Common myeloid progenitor, CD34-positive (primary cell): ENCODE measurements around the gene EBF4. TPM values are rescaled to one million over a fixed set of nuclear protein-coding genes. Genes with fewer than 3 reads are reported as not detected.

Experiments used
- CTCF ChIA-PET: fragments of 350-600 bp; sonication (Branson Sonifier 250); formaldehyde crosslinking; loops from one replicate; lab custom pipeline; 2021; ENCODE audit warnings: antibody characterized with exemption; lab: Charles Lee
- POLR2A ChIA-PET: fragments of 350-600 bp; sonication (Branson Sonifier 250); formaldehyde crosslinking; loops from one replicate; lab custom pipeline; 2021; ENCODE audit warnings: antibody characterized with exemption; lab: Charles Lee
- DNase-seq, 3 donors: peaks; one replicate each; pipeline versions ENCODE4 v3.0.0 to v3.0.0-alpha.2; 2013
- H3K27ac ChIP-seq, 2 experiments: 1 replicate in 1 of 2; 2 replicates in 1 of 2; pipeline ENCODE4 v1.7.0; 2013; ENCODE audit warnings: inconsistent platforms in 2 of 2, low read length in 2 of 2, mild to moderate bottlenecking in 2 of 2, low read depth in 1 of 2, moderate library complexity in 1 of 2; ENCODE audit not compliant: severe bottlenecking in 2 of 2, insufficient read depth in 1 of 2, poor library complexity in 1 of 2
- H3K27me3 ChIP-seq, 5 experiments: replicated peaks in 2 of 5; 1 replicate in 3 of 5; 2 replicates in 2 of 5; pipeline versions ENCODE4 v1.6.1 to v1.7.0; 2013; ENCODE audit warnings: low read length in 4 of 5, mild to moderate bottlenecking in 2 of 5, moderate library complexity in 2 of 5, inconsistent platforms in 1 of 5; ENCODE audit not compliant: insufficient read depth in 5 of 5, control insufficient read depth in 4 of 5
- H3K36me3 ChIP-seq, 4 experiments: 1 replicate in 2 of 4; 2 replicates in 2 of 4; pipeline versions ENCODE4 v1.6.1 to v1.7.0; 2013; ENCODE audit warnings: low read length in 3 of 4, control low read depth in 1 of 4, mild to moderate bottlenecking in 1 of 4; ENCODE audit not compliant: control insufficient read depth in 4 of 4, insufficient read depth in 4 of 4
- H3K4me1 ChIP-seq, 4 experiments: 1 replicate in 3 of 4; 2 replicates in 1 of 4; pipeline versions ENCODE4 v1.6.1 to v1.7.1; 2013; ENCODE audit warnings: low read length in 3 of 4, mild to moderate bottlenecking in 3 of 4, control low read depth in 1 of 4, inconsistent platforms in 1 of 4, moderate library complexity in 1 of 4; ENCODE audit not compliant: control insufficient read depth in 4 of 4, insufficient read depth in 4 of 4; ENCODE audit errors: control extremely low read depth in 1 of 4
- H3K4me3 ChIP-seq, 7 experiments: 1 replicate in 4 of 7; 2 replicates in 3 of 7; pipeline versions ENCODE4 v1.5.1 to v1.7.0; 2013; ENCODE audit warnings: mild to moderate bottlenecking in 7 of 7, low read length in 6 of 7, moderate library complexity in 6 of 7, inconsistent platforms in 2 of 7, low read depth in 2 of 7, control low read depth in 1 of 7; ENCODE audit not compliant: insufficient read depth in 4 of 7, control insufficient read depth in 1 of 7; ENCODE audit errors: extremely low read depth in 1 of 7
- H3K9me3 ChIP-seq, 5 experiments: 1 replicate in 4 of 5; 2 replicates in 1 of 5; pipeline versions ENCODE4 v1.6.1 to v1.7.1; 2013; ENCODE audit warnings: low read length in 4 of 5, mild to moderate bottlenecking in 2 of 5, inconsistent platforms in 1 of 5, low read depth in 1 of 5, moderate library complexity in 1 of 5; ENCODE audit not compliant: control insufficient read depth in 4 of 5, insufficient read depth in 2 of 5; ENCODE audit errors: control extremely low read depth in 1 of 5
- WGBS: methylation state at CpG from one replicate; pipeline ENCODE4 v1.1.5; 2013; ENCODE audit not compliant: insufficient coverage; 5-methylcytosine and 5-hydroxymethylcytosine counted together
- polyA plus RNA-seq: library from polyadenylated mRNA; unstranded; fragments of 120-200 nt; gene quantifications from one replicate; pipeline ENCODE4 v1.2.1, GENCODE V29; 2013

Gene EBF4, protein sequence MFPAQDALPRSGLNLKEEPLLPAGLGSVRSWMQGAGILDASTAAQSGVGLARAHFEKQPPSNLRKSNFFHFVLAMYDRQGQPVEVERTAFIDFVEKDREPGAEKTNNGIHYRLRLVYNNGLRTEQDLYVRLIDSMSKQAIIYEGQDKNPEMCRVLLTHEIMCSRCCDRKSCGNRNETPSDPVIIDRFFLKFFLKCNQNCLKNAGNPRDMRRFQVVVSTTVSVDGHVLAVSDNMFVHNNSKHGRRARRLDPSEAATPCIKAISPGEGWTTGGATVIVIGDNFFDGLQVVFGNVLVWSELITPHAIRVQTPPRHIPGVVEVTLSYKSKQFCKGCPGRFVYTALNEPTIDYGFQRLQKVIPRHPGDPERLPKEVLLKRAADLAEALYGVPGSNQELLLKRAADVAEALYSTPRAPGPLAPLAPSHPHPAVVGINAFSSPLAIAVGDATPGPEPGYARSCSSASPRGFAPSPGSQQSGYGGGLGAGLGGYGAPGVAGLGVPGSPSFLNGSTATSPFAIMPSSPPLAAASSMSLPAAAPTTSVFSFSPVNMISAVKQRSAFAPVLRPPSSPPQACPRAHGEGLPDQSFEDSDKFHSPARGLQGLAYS
- polyA plus RNA-seq: 4.3 TPM

GRCh38 chr20:2692036-2692885, at the start of gene EBF4:
Gene EBF4 (plus strand): TSS chr20:2692780. CDS start chr20:2693646, 866 bp downstream.
- peaks cover 0 to 60% (median 24%) of the 10 kb centered on the region in 5 experiments for H3K27me3 ChIP-seq
- peaks cover 4 to 41% (median 24%) of the 10 kb centered on the region in 4 experiments for H3K4me1 ChIP-seq
- POLR2A ChIA-PET: interaction anchor here (0.5 to 1.7 kb wide), 3 partner anchors 9 to 72 kb away, joined by 3 to 9 read pairs (median 3); no protein-coding TSS in a partner anchor
- DNase-seq: peak in 2 of 3 donors; percentile 41 to 53
- CTCF ChIA-PET: interaction anchor here (0.9 to 4.4 kb wide), 3 partner anchors 9 to 51 kb away, joined by 3 to 24 read pairs (median 3); no protein-coding TSS in a partner anchor
- peak within 1 kb of the TSS in 6 of 7 experiments; percentile 26 to 63 (median 48) for H3K4me3 ChIP-seq
- WGBS: 9% methylated on average over 56 of the region's 106 CpGs
- H3K36me3 ChIP-seq: no peaks in the 10 kb centered on the region
- H3K9me3 ChIP-seq: no peaks in the 10 kb centered on the region
- H3K27ac ChIP-seq: no peak within 1 kb of the TSS

DNA sequence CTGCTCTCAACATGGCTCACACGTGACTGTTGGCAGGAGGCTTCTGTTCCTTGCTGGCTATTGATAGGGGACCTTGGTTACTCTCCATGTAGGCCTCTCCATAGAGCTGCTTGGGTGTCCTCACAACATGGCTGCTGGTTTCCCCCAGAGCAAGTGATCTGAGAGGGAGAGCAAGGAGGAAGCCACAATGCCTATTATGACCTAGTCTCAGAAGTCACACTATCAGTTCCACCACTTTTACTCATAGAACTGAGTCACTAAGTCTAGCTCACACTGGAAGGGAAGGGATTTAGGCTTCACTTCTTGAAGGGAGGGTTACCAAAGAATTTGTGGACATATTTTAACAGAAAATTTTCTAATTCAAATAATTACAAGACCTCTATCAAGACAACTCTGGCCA, 48.9 kb upstream of the EBF4 start:
- no peak for DNase-seq
- Histone ChIP-seq H3K9me3 (no peaks in the 10 kb centered on the region), H3K27ac (no peak overlapping the region), H3K4me3 (no peak overlapping the region), H3K36me3 (no peaks in the 10 kb centered on the region), H3K27me3 (no peaks in the 10 kb centered on the region), H3K4me1 (no peaks in the 10 kb centered on the region)
- ChIA-PET POLR2A (no interaction called here), CTCF (interaction anchor here (0.6 to 1.3 kb wide), 3 partner anchors 112 to 164 kb away, joined by 3 to 4 read pairs (median 3); no protein-coding TSS in a partner anchor)
- 100% methylated on average over 1 of the region's 1 CpG for WGBS

- Histone ChIP-seq H3K36me3 (peaks cover 17 to 38% (median 28%) of the 10 kb centered on the region in 4 experiments), H3K27ac (peak within 1 kb of the TSS; percentile 56 to 88), H3K4me3 (peak within 1 kb of the TSS; percentile 86 to 99 (median 91)), H3K9me3 (no peaks in the 10 kb centered on the region), H3K27me3 (no peaks in the 10 kb centered on the region), H3K4me1 (peaks cover 10 to 35% (median 27%) of the 10 kb centered on the region in 4 experiments)
- peak; percentile 92 to 96 (median 96) for DNase-seq
- ChIA-PET CTCF (interaction anchor here (0.7 to 1.7 kb wide), 5 partner anchors 11 to 130 kb away, joined by 3 to 10 read pairs (median 4); partner anchors contain the start of gene IDH3B), POLR2A (interaction anchor here (0.6 to 2.1 kb wide), 3 partner anchors 11 to 207 kb away, joined by 3 to 23 read pairs (median 3); partner anchors contain the start of gene IDH3B)
- 0% methylated on average over 67 of the region's 101 CpGs for WGBS
These were observed 40.5 kb upstream of the EBF4 start, which contains the start of gene NOP56 for GRCh38 chr20:2651772-2652723. Gene NOP56 (plus strand): TSS chr20:2652632. CDS start chr20:2652661, 29 bp downstream.

DNA sequence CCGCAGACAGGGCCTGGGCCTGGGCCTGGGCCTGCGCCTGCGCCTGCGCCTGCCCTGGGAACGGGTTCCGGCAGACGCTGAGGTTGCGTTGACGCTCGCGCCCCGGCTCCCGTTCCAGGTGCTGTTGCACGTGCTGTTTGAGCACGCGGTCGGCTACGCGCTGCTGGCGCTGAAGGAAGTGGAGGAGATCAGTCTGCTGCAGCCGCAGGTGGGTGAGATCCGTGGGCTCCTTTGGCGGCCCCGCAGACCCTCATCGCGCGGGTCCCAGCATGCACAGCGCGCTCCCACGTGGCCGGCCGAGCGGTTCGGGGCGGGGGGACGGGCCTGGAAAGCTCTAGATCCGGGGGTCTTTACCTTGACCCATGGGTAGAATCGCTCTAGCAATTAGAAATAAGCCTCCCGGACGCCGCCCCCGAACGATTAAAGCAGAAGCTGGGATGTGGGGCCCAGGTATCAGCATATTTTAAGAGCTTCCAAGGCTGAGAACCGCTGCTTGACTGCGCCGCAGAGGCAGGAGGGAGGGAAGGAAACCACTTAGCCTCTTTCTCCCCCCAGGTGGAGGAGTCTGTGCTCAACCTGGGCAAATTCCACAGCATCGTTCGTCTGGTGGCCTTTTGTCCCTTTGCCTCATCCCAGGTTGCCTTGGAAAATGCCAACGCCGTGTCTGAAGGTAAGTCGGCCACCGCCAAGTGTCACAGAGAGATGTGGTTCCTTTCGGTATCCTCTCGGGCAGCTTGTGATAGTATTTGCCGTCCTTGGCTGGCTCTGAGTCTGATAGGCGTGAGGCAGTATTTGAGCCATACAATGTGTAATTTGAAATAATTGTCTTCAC, 39.6 kb upstream of the EBF4 start:
- Histone ChIP-seq H3K27me3 (no peaks in the 10 kb centered on the region), H3K36me3 (peaks cover 22 to 47% (median 34%) of the 10 kb centered on the region in 4 experiments), H3K4me3 (peak overlapping the region; percentile 86 to 99 (median 91)), H3K9me3 (no peaks in the 10 kb centered on the region), H3K27ac (peak overlapping the region; percentile 56 to 88), H3K4me1 (peaks cover 10 to 35% (median 27%) of the 10 kb centered on the region in 4 experiments)
- DNase-seq: no peak
- POLR2A ChIA-PET: interaction anchor here (1.0 to 2.1 kb wide), 2 partner anchors 11 to 207 kb away, joined by 3 to 23 read pairs; partner anchors contain the start of gene IDH3B
- WGBS: under 1% methylated on average over 56 of the region's 56 CpGs
- CTCF ChIA-PET: interaction anchor here (1.2 to 1.7 kb wide), 3 partner anchors 10 to 124 kb away, joined by 3 to 10 read pairs (median 4); partner anchors contain the start of gene IDH3B

DNA sequence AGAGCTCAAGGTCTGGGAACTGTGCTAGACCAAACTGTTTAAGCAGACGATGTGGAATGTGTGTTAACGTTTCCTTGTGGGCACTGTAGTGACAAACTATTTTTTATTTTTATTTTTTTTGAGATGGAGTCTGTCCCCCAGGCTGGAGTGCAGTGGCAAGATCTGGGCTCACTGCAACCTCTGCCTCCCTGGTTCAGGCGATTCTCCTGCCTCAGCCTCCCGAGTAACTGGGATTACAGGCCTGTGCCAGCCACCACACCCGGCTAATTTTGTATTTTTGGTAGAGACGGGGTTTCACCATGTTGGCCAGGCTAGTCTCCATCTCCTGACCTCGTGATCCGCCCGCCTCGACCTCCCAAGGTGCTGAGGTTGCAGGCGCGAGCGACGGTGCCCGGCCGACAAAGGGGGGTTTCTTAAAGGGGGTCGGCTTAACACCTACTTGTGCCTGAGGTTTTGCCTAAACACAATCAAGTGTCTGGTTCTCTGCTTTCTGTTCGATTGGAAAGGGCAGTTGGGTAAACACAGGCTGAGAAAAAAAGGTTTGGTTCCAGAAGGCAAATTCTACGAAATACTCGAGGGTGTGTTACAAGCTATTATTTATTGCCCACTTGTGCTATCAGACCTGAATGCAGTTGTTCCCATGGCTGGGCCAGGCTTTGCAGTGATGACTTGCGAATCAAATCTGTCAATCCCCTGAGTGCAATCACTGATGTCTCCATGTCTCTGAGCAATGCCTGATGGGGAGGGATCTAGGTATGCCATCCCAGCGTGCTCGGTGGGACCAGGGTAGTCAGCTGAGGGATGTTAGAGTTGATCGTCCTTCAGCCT, 38.8 kb upstream of the EBF4 start:
- CTCF ChIA-PET: interaction anchor here (1.2 to 1.7 kb wide), 6 partner anchors 10 to 125 kb away, joined by 3 to 10 read pairs (median 4); partner anchors contain the start of gene IDH3B
- 64% methylated on average over 21 of the region's 24 CpGs for WGBS

More for the DNA sequence above, 38.8 kb upstream of the EBF4 start:
- POLR2A ChIA-PET: interaction anchor here (2.1 kb wide), 1 partner anchor 10 kb away, joined by 23 read pairs; the partner anchor contains the start of gene IDH3B
- H3K36me3 ChIP-seq: peaks cover 22 to 55% (median 42%) of the 10 kb centered on the region in 4 experiments
- peak overlapping the region; percentile 86 to 99 (median 91) for H3K4me3 ChIP-seq
- no peaks in the 10 kb centered on the region for H3K27me3 ChIP-seq
- H3K9me3 ChIP-seq: no peaks in the 10 kb centered on the region
- H3K27ac ChIP-seq: peak overlapping the region; percentile 56 to 88
- no peak for DNase-seq
- peaks cover 10 to 35% (median 27%) of the 10 kb centered on the region in 4 experiments for H3K4me1 ChIP-seq
